ENCODE data around the gene CNNM2. TPM values are rescaled to one million over a fixed set of nuclear protein-coding genes. Genes with fewer than 3 reads are reported as not detected.
"Not testable (repeated sequence)": the region's sequence is repeated elsewhere in the genome, so short reads cannot be mapped to it uniquely, and the experiment has no call there.

Gene CNNM2
- total RNA-seq, 2 donors from 2014 or later: 9.0 to 10.9 TPM

DNA sequence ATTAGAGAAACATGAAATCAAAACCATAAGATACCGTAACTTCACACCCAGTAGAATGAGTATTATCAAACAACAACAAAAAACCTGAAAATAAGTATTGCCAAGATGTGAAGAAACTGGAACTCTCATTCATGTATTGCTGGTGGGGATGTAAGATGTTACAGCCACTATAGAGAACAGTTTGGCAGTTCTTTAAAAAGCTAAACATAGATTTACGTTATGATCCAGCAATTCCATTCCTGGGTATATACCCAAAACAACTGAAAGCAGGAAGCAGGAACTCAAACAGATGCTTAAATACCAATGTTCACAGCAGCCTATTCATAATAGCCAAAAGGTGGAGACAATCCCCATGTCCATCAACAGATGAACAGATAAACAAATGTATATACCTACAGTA, 202.5 kb downstream of the CNNM2 start:
- H3K27me3 Mint-ChIP-seq (ENCODE audit: low read depth): no peaks in the 10 kb centered on the region
- H3K4me3 Mint-ChIP-seq: no peak overlapping the region
- no peaks in the 10 kb centered on the region for H3K9me3 Mint-ChIP-seq
- H3K36me3 Mint-ChIP-seq (ENCODE audit: insufficient read depth in 2 of 2): no peaks in the 10 kb centered on the region
- ATAC-seq (replicated peaks in 1 of 2) (no peak), DNase-seq (no peak)
- H3K4me1 Mint-ChIP-seq (ENCODE audit: low read depth): peaks cover 13% of the 10 kb centered on the region
- no peak overlapping the region for H3K27ac Mint-ChIP-seq

DNA sequence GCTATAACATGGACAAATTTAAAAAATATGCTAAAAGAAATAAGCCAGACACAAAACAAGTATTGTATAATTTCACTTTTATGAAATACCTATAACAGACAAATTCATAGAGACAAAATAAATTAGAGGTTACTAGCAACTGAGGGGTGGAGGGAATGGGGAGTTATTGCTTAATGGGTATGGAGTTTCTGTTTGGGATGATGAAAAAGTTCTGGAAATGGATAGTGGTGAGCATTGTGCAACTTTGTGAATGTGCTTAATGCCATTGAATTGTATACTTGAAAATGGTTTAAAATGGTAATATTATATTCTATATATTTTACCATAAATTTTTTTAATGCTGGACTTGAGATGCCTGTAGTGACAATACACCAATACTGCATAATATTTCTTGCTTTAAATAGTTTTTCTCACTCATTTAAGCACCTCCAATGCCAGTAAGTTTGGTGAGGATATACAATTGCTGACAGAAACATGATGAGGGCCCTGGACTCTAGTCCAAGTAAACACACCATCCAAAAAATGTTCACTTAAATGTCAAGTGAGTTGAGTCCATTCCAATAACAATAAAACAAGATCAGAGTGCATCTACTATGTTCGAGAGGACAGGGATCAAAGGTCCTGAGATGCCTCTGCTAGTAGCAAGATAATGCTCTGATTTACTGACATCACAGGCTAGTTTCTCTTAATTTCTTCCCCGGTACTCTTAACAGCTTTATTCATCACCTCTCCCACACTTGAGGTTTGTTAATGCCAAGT, 203.1 kb downstream of the CNNM2 start:
- H3K9me3 Mint-ChIP-seq: no peaks in the 10 kb centered on the region
- ATAC-seq (replicated peaks in 1 of 2) (no peak), DNase-seq (no peak)
- H3K4me3 Mint-ChIP-seq: no peak overlapping the region
- H3K36me3 Mint-ChIP-seq (ENCODE audit: insufficient read depth in 2 of 2): peaks cover 0 to 2% of the 10 kb centered on the region in 2 donors
- no peaks in the 10 kb centered on the region for H3K27me3 Mint-ChIP-seq (ENCODE audit: low read depth)
- H3K4me1 Mint-ChIP-seq (ENCODE audit: low read depth): peaks cover 20% of the 10 kb centered on the region
- no peak overlapping the region for H3K27ac Mint-ChIP-seq

DNA sequence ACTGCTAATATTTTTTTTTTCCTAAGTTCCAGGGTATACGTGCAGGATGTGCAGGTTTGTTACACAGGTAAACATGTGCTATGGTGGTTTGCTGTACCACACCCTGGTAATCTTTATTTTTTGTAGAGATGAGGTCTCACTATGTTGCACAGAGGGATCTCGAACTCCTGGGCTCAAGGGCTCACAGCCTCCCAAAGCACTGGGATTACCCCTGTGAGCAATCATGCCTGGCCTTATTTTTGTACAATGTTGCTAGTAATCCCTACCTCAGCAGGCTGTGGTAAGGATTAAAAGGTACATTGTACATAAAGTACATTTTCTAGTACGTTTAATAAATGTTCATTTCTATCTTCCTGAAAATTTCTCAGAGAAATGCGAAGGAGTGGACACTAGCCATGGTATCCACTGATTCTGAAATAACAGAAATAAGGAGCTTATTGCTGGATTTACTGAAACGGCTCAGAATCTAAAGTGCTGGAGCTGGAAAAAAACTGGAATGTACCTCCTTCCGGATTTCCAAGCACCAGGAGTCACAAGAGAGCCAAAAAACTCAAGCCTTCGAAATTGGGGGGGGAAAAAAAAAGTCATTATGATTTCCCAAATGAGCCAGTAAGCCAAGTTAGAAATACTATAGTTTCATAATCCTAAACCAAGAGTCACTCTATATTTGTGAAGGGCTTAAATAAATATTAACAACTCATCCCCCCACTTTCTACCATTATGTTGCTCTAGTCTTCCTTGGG, 205.4 kb downstream of the CNNM2 start:
- ATAC-seq (replicated peaks in 1 of 2) (no peak), DNase-seq (no peak)
- H3K27me3 Mint-ChIP-seq (ENCODE audit: low read depth): no peaks in the 10 kb centered on the region
- H3K4me3 Mint-ChIP-seq: no peak overlapping the region
- H3K4me1 Mint-ChIP-seq (ENCODE audit: low read depth): peaks cover 18% of the 10 kb centered on the region
- peaks cover 1 to 5% of the 10 kb centered on the region in 2 donors for H3K36me3 Mint-ChIP-seq (ENCODE audit: insufficient read depth in 2 of 2)
- no peaks in the 10 kb centered on the region for H3K9me3 Mint-ChIP-seq
- H3K27ac Mint-ChIP-seq: no peak overlapping the region

DNA sequence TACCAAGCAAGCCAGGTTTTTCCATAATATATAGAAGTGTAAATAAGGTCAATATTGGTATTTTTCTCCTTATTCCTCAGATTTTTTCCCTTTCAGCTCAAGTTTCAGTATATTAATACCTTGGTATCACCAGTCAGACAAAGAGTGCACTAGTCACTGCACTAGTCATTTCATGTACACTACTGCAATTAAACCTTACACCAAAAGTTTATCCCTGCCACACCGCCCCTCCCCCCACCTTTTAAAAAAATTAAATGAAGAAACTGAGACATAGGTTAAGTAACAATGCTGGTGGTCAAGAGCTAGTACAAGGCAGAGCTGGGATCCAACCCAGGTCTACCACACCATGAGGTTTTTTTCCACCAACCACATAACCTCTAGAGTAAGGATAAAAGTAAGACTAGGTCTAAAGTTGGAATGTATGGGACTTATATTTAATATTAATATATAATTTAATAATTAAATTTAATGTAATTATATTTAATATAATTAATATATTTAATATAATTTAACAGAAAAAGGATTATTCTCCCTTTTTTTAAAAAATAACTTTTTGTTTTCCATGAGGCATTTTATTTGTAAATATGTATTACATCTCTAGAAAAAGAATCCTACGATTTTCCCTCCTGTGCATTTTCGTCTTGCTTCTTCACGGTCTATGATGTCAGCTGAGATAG, 206.5 kb downstream of the CNNM2 start:
- Mint-ChIP-seq H3K36me3 (ENCODE audit: insufficient read depth in 2 of 2) (peaks cover 1 to 5% of the 10 kb centered on the region in 2 donors), H3K4me3 (no peak overlapping the region), H3K27me3 (ENCODE audit: low read depth) (no peaks in the 10 kb centered on the region), H3K27ac (no peak overlapping the region), H3K4me1 (ENCODE audit: low read depth) (peaks cover 18% of the 10 kb centered on the region), H3K9me3 (no peaks in the 10 kb centered on the region)
- ATAC-seq (replicated peaks in 1 of 2) (peak; percentile 36 to 74), DNase-seq (peak in 1 of 2 donors; percentile 25)

DNA sequence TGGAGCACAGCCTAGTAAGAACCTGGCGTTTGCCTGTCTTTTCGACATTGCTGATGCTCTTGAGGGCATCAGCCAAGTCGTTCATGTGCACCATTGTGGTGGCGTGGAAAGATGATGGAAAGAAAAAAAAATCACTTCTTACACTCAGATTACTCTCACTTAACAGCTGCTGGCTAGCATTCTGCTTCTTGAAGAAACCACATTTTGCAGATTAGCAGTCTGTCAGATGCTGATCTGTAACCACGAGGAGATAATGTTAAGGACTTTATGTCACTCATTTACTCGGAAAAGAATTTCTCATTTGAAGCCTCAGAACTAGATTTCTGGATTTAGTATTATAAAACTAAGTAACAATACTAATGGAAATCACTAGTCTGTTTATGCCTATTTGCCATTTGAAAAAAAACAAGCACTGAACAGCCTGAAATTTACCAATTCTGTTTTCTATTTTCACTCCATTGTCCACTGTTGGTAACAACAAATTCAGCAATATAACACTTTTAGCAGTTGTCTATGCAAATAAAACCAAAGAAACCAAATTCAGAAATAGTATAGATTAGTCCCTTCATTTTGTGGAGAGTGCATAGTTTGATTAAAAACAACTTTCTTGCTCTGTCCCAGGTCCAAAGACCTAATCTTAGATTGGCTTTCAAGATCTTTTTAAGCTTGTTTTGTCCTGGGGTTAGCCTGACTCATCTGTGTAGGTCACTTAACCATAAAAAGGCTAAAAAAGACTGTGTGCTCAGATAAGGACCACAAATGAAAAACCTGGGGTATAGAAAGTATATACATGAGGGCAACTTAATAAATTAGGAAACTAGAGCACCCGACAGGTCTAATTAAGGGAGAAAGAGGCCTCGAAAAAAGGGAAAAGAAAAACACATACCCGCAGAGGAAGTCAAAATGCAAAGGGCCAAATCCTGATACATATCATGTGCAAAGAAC, 207.5 kb downstream of the CNNM2 start:
- no peaks in the 10 kb centered on the region for H3K27me3 Mint-ChIP-seq (ENCODE audit: low read depth)
- ATAC-seq (replicated peaks in 1 of 2): peak; percentile 43 to 70
- peak overlapping the region; percentile 5 for H3K27ac Mint-ChIP-seq

DNA sequence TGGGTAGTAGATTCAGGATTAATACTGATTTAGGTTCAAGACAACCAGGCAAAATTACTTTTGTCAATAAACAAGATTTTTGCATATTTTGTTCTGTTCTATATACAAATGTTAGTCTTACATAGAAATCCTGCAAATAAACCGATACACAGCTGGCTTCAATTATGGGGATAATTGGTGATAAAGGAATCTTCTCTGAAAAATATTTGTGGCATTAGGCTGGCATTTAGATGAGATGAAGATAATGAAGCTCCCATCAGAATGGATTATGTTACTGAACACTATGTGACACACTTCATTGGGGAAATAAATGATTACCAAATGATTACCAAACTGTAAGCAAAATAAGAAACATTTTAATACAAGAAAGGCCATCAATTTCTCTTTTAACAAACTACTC, 209.1 kb downstream of the CNNM2 start:
- Mint-ChIP-seq H3K27me3 (ENCODE audit: low read depth) (no peaks in the 10 kb centered on the region), H3K9me3 (no peaks in the 10 kb centered on the region), H3K4me3 (no peak overlapping the region), H3K36me3 (ENCODE audit: insufficient read depth in 2 of 2) (peaks cover 9 to 19% of the 10 kb centered on the region in 2 donors), H3K4me1 (ENCODE audit: low read depth) (peaks cover 28% of the 10 kb centered on the region), H3K27ac (no peak overlapping the region)
- DNase-seq (no peak), ATAC-seq (replicated peaks in 1 of 2) (no peak)

More for the DNA sequence above, 207.5 kb downstream of the CNNM2 start:
- DNase-seq: no peak
- H3K36me3 Mint-ChIP-seq (ENCODE audit: insufficient read depth in 2 of 2): peaks cover 1 to 6% of the 10 kb centered on the region in 2 donors
- no peaks in the 10 kb centered on the region for H3K9me3 Mint-ChIP-seq
- peak overlapping the region; percentile 1 to 26 for H3K4me3 Mint-ChIP-seq
- H3K4me1 Mint-ChIP-seq (ENCODE audit: low read depth): peaks cover 18% of the 10 kb centered on the region

DNA sequence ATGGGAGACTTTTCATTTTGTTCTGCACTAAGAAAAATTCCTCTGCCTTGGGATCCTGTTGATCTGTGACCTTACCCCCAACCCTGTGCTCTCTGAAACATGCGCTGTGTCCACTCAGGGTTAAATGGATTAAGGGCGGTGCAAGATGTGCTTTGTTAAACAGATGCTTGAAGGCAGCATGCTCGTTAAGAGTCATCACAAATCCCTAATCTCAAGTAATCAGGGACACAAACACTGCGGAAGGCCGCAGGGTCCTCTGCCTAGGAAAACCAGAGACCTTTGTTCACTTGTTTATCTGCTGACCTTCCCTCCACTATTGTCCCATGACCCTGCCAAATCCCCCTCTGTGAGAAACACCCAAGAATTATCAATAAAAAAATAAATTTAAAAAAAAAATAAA, 212.1 kb downstream of the CNNM2 start:
- not testable (repeated sequence) for H3K27me3 Mint-ChIP-seq (ENCODE audit: low read depth); DNase-seq; H3K27ac Mint-ChIP-seq; H3K9me3 Mint-ChIP-seq; ATAC-seq (replicated peaks in 1 of 2); H3K4me3 Mint-ChIP-seq
- Mint-ChIP-seq H3K36me3 (ENCODE audit: insufficient read depth in 2 of 2) (peaks cover 20 to 40% of the 10 kb centered on the region in 2 donors), H3K4me1 (ENCODE audit: low read depth) (peaks cover 43% of the 10 kb centered on the region)

DNA sequence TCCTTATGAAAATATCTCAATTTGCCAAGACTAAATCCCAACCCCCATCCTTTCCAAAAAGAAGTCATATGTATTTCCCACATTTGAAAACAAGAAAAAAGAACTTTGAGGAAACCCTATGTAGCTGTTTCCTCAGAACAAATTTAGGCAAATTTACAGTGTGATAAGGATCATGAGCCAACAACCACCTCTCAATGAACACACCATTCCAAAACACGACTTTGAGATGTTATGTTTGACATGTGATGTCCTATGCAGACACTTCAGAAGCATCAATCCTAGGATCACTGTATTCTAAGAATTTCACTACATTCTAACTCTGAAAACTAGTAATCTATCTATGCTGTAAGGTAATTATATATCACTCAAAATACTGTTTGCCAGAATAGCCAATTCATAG, 212.8 kb downstream of the CNNM2 start:
- peaks cover 4 to 5% of the 10 kb centered on the region in 2 donors for H3K9me3 Mint-ChIP-seq
- no peak for DNase-seq
- H3K4me1 Mint-ChIP-seq (ENCODE audit: low read depth): peaks cover 44% of the 10 kb centered on the region
- peaks cover 23 to 43% of the 10 kb centered on the region in 2 donors for H3K36me3 Mint-ChIP-seq (ENCODE audit: insufficient read depth in 2 of 2)
- H3K27me3 Mint-ChIP-seq (ENCODE audit: low read depth): no peaks in the 10 kb centered on the region
- H3K4me3 Mint-ChIP-seq: no peak overlapping the region
- H3K27ac Mint-ChIP-seq: peak overlapping the region; percentile 61
- ATAC-seq (replicated peaks in 1 of 2): no peak

DNA sequence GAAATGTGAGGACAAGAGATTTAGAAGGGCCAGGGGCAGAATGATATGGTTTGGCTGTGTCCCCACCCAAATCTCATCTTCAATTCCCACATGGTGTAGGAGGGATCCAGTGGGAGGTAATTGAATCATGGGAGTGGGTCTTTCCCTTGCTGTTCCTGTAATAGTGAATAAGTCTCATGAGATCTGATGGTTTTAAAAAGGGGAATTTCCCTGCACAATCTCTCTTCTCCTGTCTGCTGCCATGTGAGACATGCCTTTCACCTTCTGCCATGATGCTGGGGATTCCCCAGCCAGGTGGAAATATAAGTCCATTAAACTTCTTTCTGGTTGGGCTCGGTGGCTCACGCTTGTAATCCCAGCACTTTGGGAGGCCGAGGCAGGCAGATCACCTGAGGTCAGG, 217.1 kb downstream of the CNNM2 start:
- H3K9me3 Mint-ChIP-seq; H3K27me3 Mint-ChIP-seq (ENCODE audit: low read depth): not testable (repeated sequence)
- Mint-ChIP-seq H3K27ac (peak overlapping the region; percentile 44), H3K4me1 (ENCODE audit: low read depth) (peaks cover 39% of the 10 kb centered on the region), H3K36me3 (ENCODE audit: insufficient read depth in 2 of 2) (peaks cover 24 to 45% of the 10 kb centered on the region in 2 donors), H3K4me3 (peak overlapping the region; percentile 17 to 21)
- ATAC-seq (replicated peaks in 1 of 2) (peak in 1 of 2 donors; percentile 33), DNase-seq (peak in 1 of 2 donors; percentile 11)

DNA sequence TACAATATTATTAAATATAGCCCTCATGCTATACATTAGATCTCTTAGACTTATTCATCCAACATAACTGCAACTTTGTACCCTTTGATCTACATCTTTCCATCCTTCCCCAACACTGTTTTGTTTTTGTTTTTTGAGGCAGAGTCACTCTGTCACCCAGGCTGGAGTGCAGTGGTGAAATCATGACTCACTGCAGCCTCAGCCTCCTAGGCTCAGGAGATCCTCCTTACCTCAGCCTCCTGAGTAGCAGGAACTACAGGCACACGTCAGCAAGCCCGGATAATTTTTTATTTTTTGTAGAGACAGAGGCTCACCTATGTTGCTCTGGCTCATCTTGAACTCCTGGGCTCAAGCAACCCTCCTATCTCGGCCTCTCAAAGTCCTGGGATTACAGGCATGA, 221.7 kb downstream of the CNNM2 start:
- peaks cover 9 to 18% of the 10 kb centered on the region in 2 donors for H3K36me3 Mint-ChIP-seq (ENCODE audit: insufficient read depth in 2 of 2)
- ATAC-seq (replicated peaks in 1 of 2): no peak
- no peak overlapping the region for H3K4me3 Mint-ChIP-seq
- H3K27me3 Mint-ChIP-seq (ENCODE audit: low read depth): no peaks in the 10 kb centered on the region
- peaks cover 2 to 5% of the 10 kb centered on the region in 2 donors for H3K9me3 Mint-ChIP-seq
- no peak for DNase-seq
- H3K4me1 Mint-ChIP-seq (ENCODE audit: low read depth): peaks cover 14% of the 10 kb centered on the region
- H3K27ac Mint-ChIP-seq: no peak overlapping the region
